SU-DHL-6 (cell line): ENCODE data around the gene PPP2R3B.

Experiments
- H2AFZ ChIP-seq: fragments of 200-600 bp; sonication (generic); 2 replicates; pipeline ENCODE4 v1.6.1; 2014; ENCODE audit warnings: low read depth, mild to moderate bottlenecking, moderate library complexity, mixed read lengths, antibody characterized with exemption, low read length; ENCODE audit not compliant: severe bottlenecking
- H3F3A ChIP-seq: fragments of 200-600 bp; shearing (Covaris generic); 2 replicates; pipeline ENCODE4 v1.6.0; 2016; ENCODE audit warnings: antibody characterized with exemption, mild to moderate bottlenecking; ENCODE audit not compliant: insufficient read depth
- H3K27ac ChIP-seq: fragments of 200-600 bp; sonication (generic); 2 replicates; pipeline ENCODE4 v1.5.1; 2016; ENCODE audit warnings: low read depth, mild to moderate bottlenecking, low read length, moderate library complexity, mixed read lengths
- H3K27me3 ChIP-seq: fragments of 200-600 bp; sonication (generic), shearing (Covaris generic); 2 replicates; pipeline ENCODE4 v1.6.0; 2014; ENCODE audit warnings: mild to moderate bottlenecking, low read length
- H3K36me3 ChIP-seq: fragments of 200-600 bp; sonication (generic); 2 replicates; pipeline ENCODE4 v1.6.1; 2014; ENCODE audit warnings: mild to moderate bottlenecking, low read length, mixed read lengths
- H3K4me2 ChIP-seq: fragments of 300-600, 200-600 bp; shearing (Covaris generic), sonication (generic); 2 replicates; pipeline ENCODE4 v1.6.0; 2014; ENCODE audit warnings: low read length, low read depth, mild to moderate bottlenecking; ENCODE audit not compliant: poor library complexity, severe bottlenecking
- H3K4me3 ChIP-seq: fragments of 200-600 bp; sonication (generic); 2 replicates; pipeline ENCODE4 v1.5.1; 2014; ENCODE audit warnings: antibody characterized with exemption, low read length, mild to moderate bottlenecking, mixed read lengths; ENCODE audit not compliant: insufficient read depth, poor library complexity, severe bottlenecking
- H3K79me2 ChIP-seq: fragments of 200-600 bp; sonication (generic); 2 replicates; pipeline ENCODE4 v1.6.1; 2014; ENCODE audit warnings: mild to moderate bottlenecking, low read length, moderate library complexity; ENCODE audit not compliant: insufficient read depth
- H3K9ac ChIP-seq: fragments of 200-600 bp; sonication (generic); 2 replicates; pipeline ENCODE4 v1.7.0; 2014; ENCODE audit warnings: mild to moderate bottlenecking, low read length
- H3K9me2 ChIP-seq: fragments of 200-600 bp; sonication (generic); replicated peaks from 2 replicates; pipeline ENCODE4 v1.6.1; 2014; ENCODE audit warnings: low read length; ENCODE audit not compliant: insufficient read depth
- H3K9me3 ChIP-seq: fragments of 200-600 bp; sonication (generic); 2 replicates; pipeline ENCODE4 v1.6.1; 2014; ENCODE audit warnings: low read length, mixed read lengths; ENCODE audit not compliant: insufficient read depth
- H4K20me1 ChIP-seq: fragments of 200-600 bp; sonication (generic); 2 replicates; pipeline ENCODE4 v1.6.1; 2014; ENCODE audit warnings: low read depth, mild to moderate bottlenecking, antibody characterized with exemption, low read length, moderate library complexity, mixed read lengths
- CTCF ChIP-seq: fragments of 200-600 bp; sonication (generic); IDR thresholded peaks from one replicate; pipeline ENCODE4 v1.5.1; 2017; ENCODE audit warnings: antibody characterized with exemption, mild to moderate bottlenecking, low read length, moderate library complexity; ENCODE audit not compliant: insufficient read depth, poor library complexity, severe bottlenecking
- EZH2phosphoT487 ChIP-seq: fragments of 200-600 bp; sonication (generic), shearing (Covaris generic); conservative IDR thresholded peaks from 2 replicates; pipeline ENCODE4 v1.6.1; 2018; ENCODE audit warnings: mild to moderate bottlenecking, antibody characterized with exemption, low read length, moderate library complexity, mixed read lengths

Gene PPP2R3B

DNA sequence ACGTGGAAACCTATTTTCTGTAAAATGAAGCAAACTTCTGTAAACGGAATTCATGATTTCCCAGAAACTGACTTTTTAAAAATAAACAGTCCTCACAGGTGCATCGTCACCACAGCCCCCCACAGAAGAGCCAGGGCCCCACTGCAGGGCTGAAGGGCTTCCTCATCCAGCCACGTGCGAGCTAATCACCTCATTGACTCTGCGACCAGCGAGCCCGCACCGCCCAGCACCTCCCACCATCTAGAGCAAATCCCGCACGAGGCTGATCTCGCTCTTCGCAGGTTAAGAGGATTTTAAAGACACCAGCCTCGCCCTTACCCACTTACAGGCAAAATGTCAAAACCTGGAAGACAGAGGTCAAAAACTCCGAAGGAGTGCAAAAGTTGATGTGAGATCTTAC, 14.8 kb downstream of the PPP2R3B start:
- Histone ChIP-seq H3K4me3 (no peak overlapping the region), H3K9me3 (no peaks in the 10 kb centered on the region), H4K20me1 (no peaks in the 10 kb centered on the region), H3K27me3 (no peaks in the 10 kb centered on the region), H3K36me3 (no peaks in the 10 kb centered on the region), H3K79me2 (no peaks in the 10 kb centered on the region), H2AFZ (no peak overlapping the region), H3F3A (peaks cover 22% of the 10 kb centered on the region), H3K4me2 (peak overlapping the region; percentile 40), H3K27ac (peak overlapping the region; percentile 96), H3K9me2 (no peaks in the 10 kb centered on the region), H3K9ac (peak overlapping the region; percentile 11; the same call in 1 of the 2 replicates)
- TF ChIP-seq CTCF (no peak), EZH2phosphoT487 (no peak)

- Histone ChIP-seq H3K79me2 (no peaks in the 10 kb centered on the region), H3K4me2 (peak overlapping the region; percentile 53), H4K20me1 (no peaks in the 10 kb centered on the region)
Observed at GRCh38 chrX:370963-371745, 15.6 kb downstream of the PPP2R3B start.

GRCh38 chrX:370244-370962, 16.3 kb downstream of the PPP2R3B start:
- H3K4me2 ChIP-seq = peak overlapping the region; percentile 53
- no peak overlapping the region for H3K4me3 ChIP-seq
- H3K9me2 ChIP-seq = no peaks in the 10 kb centered on the region
- H4K20me1 ChIP-seq = no peaks in the 10 kb centered on the region
- no peaks in the 10 kb centered on the region for H3K79me2 ChIP-seq
- no peak overlapping the region for H2AFZ ChIP-seq
- H3K27ac ChIP-seq = peak overlapping the region; percentile 96
- no peaks in the 10 kb centered on the region for H3K27me3 ChIP-seq
- H3F3A ChIP-seq = peaks cover 22% of the 10 kb centered on the region
- H3K36me3 ChIP-seq = no peaks in the 10 kb centered on the region
- H3K9me3 ChIP-seq = no peaks in the 10 kb centered on the region
- peak overlapping the region; percentile 49 for H3K9ac ChIP-seq
- no peak for TF ChIP-seq EZH2phosphoT487
- no peak for TF ChIP-seq CTCF

More at GRCh38 chrX:370963-371745, 15.6 kb downstream of the PPP2R3B start:
- TF ChIP-seq CTCF (no peak), EZH2phosphoT487 (no peak)
- H3K9me3 ChIP-seq = no peaks in the 10 kb centered on the region
- no peak overlapping the region for H3K4me3 ChIP-seq
- peaks cover 22% of the 10 kb centered on the region for H3F3A ChIP-seq
- H2AFZ ChIP-seq = no peak overlapping the region
- H3K36me3 ChIP-seq = no peaks in the 10 kb centered on the region
- H3K9me2 ChIP-seq = no peaks in the 10 kb centered on the region
- H3K9ac ChIP-seq = peak overlapping the region; percentile 49; the same call in 1 of the 2 replicates
- H3K27me3 ChIP-seq = no peaks in the 10 kb centered on the region
- peak overlapping the region; percentile 96 for H3K27ac ChIP-seq
